HFF-Myc (cell line): ENCODE data around the gene OPRM1.

ENCODE experiments used
- DNase-seq: peaks from one replicate; pipeline ENCODE4 v3.0.0-alpha.2; 2011; ENCODE audit warnings: low read depth; ENCODE audit errors: extremely low read depth
- H3K4me3 ChIP-seq: replicated peaks from 2 replicates; pipeline ENCODE4 v1.5.1; 2011; ENCODE audit warnings: low read depth, mild to moderate bottlenecking, control low read depth, low read length
- TF ChIP-seq, protein P1 (sequence below): IDR thresholded peaks from 2 replicates; pipeline ENCODE4 v1.5.1; 2012; ENCODE audit warnings: mild to moderate bottlenecking, low read depth, low read length, control low read depth; ENCODE audit errors: missing control alignments

The OPRM1 gene

DNA sequence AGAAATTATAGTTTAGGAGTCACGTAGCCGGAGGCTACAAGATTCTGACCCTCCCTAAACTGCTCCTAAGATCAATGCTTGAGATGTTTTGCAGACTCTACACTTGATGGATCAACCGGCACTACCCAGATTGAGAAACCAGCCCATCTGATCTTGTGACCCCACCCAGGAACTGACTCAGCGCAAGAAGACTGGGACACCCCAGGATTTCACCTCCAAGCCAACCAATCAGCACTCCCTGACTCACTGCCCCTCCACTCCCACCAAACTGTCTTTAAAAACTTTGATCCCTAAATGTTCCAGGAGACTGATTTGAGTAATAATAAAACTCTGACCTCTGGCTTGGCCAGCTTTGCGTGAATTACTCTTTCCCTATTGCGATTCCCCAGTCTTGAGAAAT lies 99.8 kb downstream of the OPRM1 start:
- DNase-seq: no peak
- TF ChIP-seq, protein P1, sequence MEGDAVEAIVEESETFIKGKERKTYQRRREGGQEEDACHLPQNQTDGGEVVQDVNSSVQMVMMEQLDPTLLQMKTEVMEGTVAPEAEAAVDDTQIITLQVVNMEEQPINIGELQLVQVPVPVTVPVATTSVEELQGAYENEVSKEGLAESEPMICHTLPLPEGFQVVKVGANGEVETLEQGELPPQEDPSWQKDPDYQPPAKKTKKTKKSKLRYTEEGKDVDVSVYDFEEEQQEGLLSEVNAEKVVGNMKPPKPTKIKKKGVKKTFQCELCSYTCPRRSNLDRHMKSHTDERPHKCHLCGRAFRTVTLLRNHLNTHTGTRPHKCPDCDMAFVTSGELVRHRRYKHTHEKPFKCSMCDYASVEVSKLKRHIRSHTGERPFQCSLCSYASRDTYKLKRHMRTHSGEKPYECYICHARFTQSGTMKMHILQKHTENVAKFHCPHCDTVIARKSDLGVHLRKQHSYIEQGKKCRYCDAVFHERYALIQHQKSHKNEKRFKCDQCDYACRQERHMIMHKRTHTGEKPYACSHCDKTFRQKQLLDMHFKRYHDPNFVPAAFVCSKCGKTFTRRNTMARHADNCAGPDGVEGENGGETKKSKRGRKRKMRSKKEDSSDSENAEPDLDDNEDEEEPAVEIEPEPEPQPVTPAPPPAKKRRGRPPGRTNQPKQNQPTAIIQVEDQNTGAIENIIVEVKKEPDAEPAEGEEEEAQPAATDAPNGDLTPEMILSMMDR: no peak
- no peak overlapping the region for H3K4me3 ChIP-seq

DNA sequence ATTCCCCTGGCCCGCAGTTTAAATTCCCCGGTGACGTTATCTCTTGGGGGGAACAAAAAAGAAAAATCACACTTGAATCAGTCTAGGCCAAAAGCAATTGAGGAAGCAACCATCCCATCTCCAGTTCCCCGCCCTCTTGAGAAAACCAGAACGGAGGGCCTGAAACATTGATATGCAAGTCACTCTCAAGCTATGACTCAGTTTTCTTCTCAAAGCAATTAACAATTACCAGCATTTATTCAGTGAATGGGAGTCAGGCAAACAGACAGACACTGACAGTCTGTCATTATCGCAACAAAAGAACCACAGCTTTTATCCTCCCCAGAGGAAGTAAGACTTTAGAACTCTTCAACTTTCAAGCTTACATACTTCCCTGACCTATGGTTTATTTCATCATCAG lies 100.9 kb downstream of the OPRM1 start:
- H3K4me3 ChIP-seq: no peak overlapping the region
- no peak for DNase-seq
- TF ChIP-seq, protein P1: no peak

DNA sequence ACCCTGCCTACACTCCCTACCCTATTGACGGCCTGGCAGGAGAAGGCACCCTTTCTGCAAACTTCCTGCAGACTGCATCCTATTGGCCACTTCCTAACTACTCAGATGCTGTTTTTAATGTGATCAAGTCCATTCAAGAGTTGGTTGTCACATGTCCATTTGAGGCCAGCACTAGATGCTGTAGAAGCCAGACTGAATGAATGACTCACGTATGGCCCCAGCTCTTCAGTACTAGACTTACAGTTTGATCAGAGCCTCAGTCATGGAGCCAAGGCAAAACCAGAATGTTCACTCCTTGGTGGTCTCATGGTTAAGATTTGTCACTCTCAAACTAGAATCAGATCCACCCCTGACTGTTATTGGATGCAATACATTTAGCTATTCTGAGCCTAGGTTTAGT lies 101.7 kb downstream of the OPRM1 start:
- TF ChIP-seq, protein P1: no peak
- no peak overlapping the region for H3K4me3 ChIP-seq
- no peak for DNase-seq

DNA sequence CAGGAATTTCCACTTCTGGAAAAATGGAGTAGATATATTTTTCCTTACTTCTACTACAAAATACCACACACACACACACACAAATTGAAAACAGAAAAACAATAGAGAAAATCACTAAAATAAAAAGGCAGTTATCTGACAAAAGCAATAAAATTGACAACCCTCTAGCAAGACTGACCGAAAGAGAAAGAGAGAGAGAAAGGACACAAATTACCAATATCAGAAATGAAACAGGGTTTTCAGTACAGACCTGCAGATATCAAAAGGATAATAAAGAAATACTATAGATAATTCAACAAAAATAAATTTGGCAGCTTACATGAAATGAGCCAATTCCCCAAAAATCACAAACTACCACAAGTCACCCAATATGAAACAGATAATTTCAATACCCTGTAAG lies 104.7 kb downstream of the OPRM1 start:
- TF ChIP-seq, protein P1: no peak
- H3K4me3 ChIP-seq: no peak overlapping the region
- no peak for DNase-seq

DNA sequence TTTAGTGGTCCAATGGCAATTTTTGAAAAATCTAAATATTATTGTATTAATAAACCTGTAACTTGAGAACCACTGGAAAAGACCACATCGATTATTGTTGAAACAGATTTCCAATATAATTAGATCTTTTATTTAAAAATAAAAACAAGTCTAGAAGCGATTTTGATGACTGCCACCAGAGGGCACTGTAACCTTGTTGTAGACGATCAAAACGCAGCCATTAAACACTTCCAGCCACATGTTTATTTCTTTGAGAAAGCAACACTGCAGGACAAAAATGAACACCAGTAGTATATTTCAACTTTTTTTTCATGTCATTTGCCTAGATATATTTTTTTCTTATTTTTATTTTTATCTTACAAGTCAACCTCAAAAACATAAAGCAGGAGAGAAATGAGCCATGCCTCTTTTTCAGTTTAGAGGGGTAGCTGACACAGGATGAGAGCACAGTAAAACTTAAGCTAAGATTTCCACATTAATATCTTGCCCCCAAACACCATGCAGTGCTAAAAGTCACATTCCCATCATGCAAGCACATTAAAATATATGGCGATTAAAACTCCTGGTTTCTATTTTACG lies 115.4 kb downstream of the OPRM1 start:
- DNase-seq: peak; percentile 58
- H3K4me3 ChIP-seq: no peak overlapping the region
- TF ChIP-seq, protein P1: peak; percentile 52

DNA sequence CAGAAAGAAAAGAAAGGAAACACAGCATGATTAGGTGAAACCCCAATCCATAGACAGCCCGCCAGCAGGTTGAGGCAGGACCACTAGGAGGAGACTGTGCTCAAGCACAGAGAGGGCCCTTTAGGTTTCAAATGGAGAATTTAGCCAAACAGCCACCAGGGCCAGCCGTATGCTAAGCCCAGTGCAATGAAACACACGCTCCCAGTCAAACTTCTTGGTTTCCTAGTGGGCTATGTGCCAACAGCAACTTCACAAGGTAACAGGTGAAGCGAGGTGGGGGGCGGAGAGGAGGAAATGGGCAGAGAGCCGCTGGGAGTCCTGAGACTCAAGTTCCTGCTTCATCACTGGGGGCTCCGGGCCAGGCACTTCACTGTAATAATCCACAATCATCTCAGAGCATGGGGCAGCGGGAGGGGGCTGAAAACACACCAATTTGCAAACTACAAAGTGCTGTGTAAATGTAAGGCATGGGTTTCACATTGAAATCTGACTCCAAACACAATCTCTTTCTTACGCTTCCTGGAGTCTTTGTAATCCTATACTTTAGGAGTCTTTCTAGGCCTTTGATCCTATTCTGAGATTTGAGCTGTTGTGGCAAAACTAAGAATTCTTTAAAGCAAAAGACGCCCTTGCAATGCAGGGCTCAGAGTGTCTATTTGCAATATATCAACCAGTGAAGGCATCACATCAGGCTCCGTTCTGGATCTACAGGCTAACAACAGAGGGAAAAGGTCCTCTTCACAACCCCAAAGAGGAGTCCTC lies 117.3 kb downstream of the OPRM1 start:
- no peak overlapping the region for H3K4me3 ChIP-seq
- TF ChIP-seq, protein P1: peak; percentile 70
- DNase-seq: no peak
